ENCODE measurements around the gene ARL4A.

Gene ARL4A

GRCh38 chr7:12731214-12731656 lies 43.8 kb downstream of the ARL4A start:
- DNase-seq (ENCODE audit: insufficient read length, low spot score) (no peak), FAIRE-seq (no peak)
- no peak for TF ChIP-seq TAF1 (IDR thresholded peaks at IDR 0.05; ENCODE audit: low read depth, low read length)
- TF ChIP-seq PAX5 (IDR thresholded peaks at IDR 0.05; ENCODE audit: insufficient read depth, low read length, severe bottlenecking) = no peak
- no peak for TF ChIP-seq POU2F2 (IDR thresholded peaks at IDR 0.05; ENCODE audit: low read depth, low read length)
- TF ChIP-seq POLR2A (IDR thresholded peaks at IDR 0.05; ENCODE audit: low read depth, low read length) = no peak
- TF ChIP-seq SPI1 (IDR thresholded peaks at IDR 0.05; ENCODE audit: low read depth, low read length) = no peak
- TF ChIP-seq POLR2AphosphoS5 (IDR thresholded peaks at IDR 0.05; ENCODE audit: low read depth, low read length) = no peak

DNA sequence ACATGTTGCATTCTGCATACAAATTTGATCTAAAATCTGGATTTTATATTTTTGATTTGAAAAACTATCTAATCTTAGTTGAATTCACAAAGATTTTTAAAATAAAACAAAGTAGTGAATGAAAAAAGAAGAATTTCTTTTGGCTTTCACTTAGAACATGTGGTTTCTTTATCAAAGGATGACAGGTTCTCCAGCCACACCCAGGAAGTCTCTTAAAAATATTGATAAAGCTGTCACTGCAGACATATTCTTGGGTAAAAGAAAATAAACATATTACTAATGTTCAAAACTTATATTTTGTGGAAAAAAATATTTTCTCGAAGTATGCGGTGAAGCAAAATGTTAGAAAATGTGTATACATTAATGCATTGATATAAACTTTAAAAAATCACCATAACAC lies 44.3 kb downstream of the ARL4A start:
- DNase-seq (ENCODE audit: insufficient read length, low spot score) (no peak), FAIRE-seq (no peak)
- TF ChIP-seq POLR2AphosphoS5 (IDR thresholded peaks at IDR 0.05; ENCODE audit: low read depth, low read length) (no peak), POU2F2 (IDR thresholded peaks at IDR 0.05; ENCODE audit: low read depth, low read length) (no peak), TAF1 (IDR thresholded peaks at IDR 0.05; ENCODE audit: low read depth, low read length) (no peak), SPI1 (IDR thresholded peaks at IDR 0.05; ENCODE audit: low read depth, low read length) (no peak), POLR2A (IDR thresholded peaks at IDR 0.05; ENCODE audit: low read depth, low read length) (no peak), PAX5 (IDR thresholded peaks at IDR 0.05; ENCODE audit: insufficient read depth, low read length, severe bottlenecking) (no peak)

- FAIRE-seq (no peak), DNase-seq (ENCODE audit: insufficient read length, low spot score) (no peak)
- TF ChIP-seq PAX5 (IDR thresholded peaks at IDR 0.05; ENCODE audit: insufficient read depth, low read length, severe bottlenecking) (no peak), TAF1 (IDR thresholded peaks at IDR 0.05; ENCODE audit: low read depth, low read length) (no peak)
These were observed 45.0 kb downstream of the ARL4A start for GRCh38 chr7:12732428-12732827.

DNA sequence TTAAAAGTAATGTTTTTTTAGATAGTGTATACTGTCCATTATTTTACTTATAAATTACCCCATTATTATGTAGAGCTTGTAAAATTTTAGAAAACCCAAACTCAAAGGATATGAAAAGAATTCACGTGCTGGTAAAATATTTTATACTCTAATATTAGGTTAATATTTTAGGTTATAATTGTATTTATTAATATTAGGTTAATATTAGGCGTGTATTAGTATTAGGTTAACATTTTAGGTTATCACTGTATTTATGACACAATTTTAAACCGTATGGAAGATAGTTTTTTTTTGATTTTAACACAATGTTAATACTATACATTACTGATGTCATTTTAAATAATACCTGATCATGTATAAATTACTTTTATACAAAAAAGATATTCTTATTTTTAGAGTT lies 48.5 kb downstream of the ARL4A start:
- no peak for FAIRE-seq
- no peak for TF ChIP-seq TAF1 (IDR thresholded peaks at IDR 0.05; ENCODE audit: low read depth, low read length)
- TF ChIP-seq PAX5 (IDR thresholded peaks at IDR 0.05; ENCODE audit: insufficient read depth, low read length, severe bottlenecking) = no peak
- TF ChIP-seq POLR2AphosphoS5 (IDR thresholded peaks at IDR 0.05; ENCODE audit: low read depth, low read length) = no peak
- no peak for TF ChIP-seq POLR2A (IDR thresholded peaks at IDR 0.05; ENCODE audit: low read depth, low read length)
- TF ChIP-seq SPI1 (IDR thresholded peaks at IDR 0.05; ENCODE audit: low read depth, low read length) = no peak
- TF ChIP-seq POU2F2 (IDR thresholded peaks at IDR 0.05; ENCODE audit: low read depth, low read length) = no peak
- DNase-seq (ENCODE audit: insufficient read length, low spot score) = no peak

DNA sequence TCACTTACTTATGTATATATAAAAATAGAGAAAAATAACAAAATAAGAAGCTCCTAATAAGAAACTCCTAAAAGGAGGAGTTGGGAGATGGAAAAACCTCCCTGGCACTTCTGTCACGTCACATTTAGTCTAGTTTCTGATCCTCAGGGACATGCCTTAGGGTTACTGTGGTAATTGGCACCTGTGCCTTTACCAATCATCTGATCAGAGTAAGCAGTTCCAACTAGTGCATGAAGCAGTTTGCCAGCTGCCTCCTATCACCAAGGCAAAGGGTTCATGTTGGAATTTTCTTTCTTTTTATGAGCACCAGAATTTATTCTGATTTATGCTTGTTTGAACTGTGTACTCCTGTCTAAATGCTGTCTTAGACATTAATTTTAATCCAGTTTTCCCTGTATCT lies 49.9 kb downstream of the ARL4A start:
- FAIRE-seq (no peak), DNase-seq (ENCODE audit: insufficient read length, low spot score) (no peak)
- TF ChIP-seq PAX5 (IDR thresholded peaks at IDR 0.05; ENCODE audit: insufficient read depth, low read length, severe bottlenecking) (no peak), SPI1 (IDR thresholded peaks at IDR 0.05; ENCODE audit: low read depth, low read length) (no peak)

GRCh38 chr7:12737836-12738235 lies 50.4 kb downstream of the ARL4A start:
- DNase-seq (ENCODE audit: insufficient read length, low spot score) = no peak
- no peak for FAIRE-seq
- TF ChIP-seq POU2F2 (IDR thresholded peaks at IDR 0.05; ENCODE audit: low read depth, low read length) (no peak), PAX5 (IDR thresholded peaks at IDR 0.05; ENCODE audit: insufficient read depth, low read length, severe bottlenecking) (no peak), POLR2AphosphoS5 (IDR thresholded peaks at IDR 0.05; ENCODE audit: low read depth, low read length) (no peak), TAF1 (IDR thresholded peaks at IDR 0.05; ENCODE audit: low read depth, low read length) (no peak), SPI1 (IDR thresholded peaks at IDR 0.05; ENCODE audit: low read depth, low read length) (no peak)

GRCh38 chr7:12738665-12739064 lies 51.2 kb downstream of the ARL4A start:
- DNase-seq (ENCODE audit: insufficient read length, low spot score) (no peak), FAIRE-seq (no peak)
- TF ChIP-seq POU2F2 (IDR thresholded peaks at IDR 0.05; ENCODE audit: low read depth, low read length) (no peak), TAF1 (IDR thresholded peaks at IDR 0.05; ENCODE audit: low read depth, low read length) (no peak), PAX5 (IDR thresholded peaks at IDR 0.05; ENCODE audit: insufficient read depth, low read length, severe bottlenecking) (no peak), POLR2A (IDR thresholded peaks at IDR 0.05; ENCODE audit: low read depth, low read length) (no peak), SPI1 (IDR thresholded peaks at IDR 0.05; ENCODE audit: low read depth, low read length) (no peak), POLR2AphosphoS5 (IDR thresholded peaks at IDR 0.05; ENCODE audit: low read depth, low read length) (no peak)

All from GM12891 (cell line).